Measurements from ENCODE around the gene GTF2F2.

DNA sequence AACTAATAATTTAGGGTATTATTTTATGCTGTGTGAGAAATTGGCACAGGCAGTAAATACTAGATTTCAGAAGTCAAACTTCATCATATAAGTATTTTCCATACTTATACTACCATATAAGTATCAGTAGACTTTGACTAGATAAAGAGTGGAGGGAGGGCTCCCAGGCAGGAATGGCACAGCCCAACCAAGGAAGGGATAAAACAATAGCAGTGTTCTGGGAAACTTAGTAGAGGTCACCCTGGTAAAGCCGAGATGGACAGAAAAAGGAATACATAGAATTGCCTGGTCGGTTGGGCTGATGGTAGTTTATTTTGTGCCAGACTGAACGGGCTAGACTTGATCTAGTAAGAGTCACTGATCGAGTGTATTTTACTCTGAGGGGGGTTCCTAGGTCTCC, 100.1 kb downstream of the GTF2F2 start:
- TF ChIP-seq CTCF (IDR thresholded peaks at IDR 0.05) (no peak), POLR2A (IDR thresholded peaks at IDR 0.05) (no peak)

Data from ovary (tissue), 3 donors.